SKM-1 treated with dmso at 0.1 percent for 144 hours (cell line): ENCODE results near the gene GRAMD4.
"Not testable (repeated sequence)": the region's sequence is repeated elsewhere in the genome, so short reads cannot be mapped to it uniquely, and the experiment has no call there.

ENCODE experiments used
- DNase-seq: peaks from one replicate; lab custom pipeline; 2025; ENCODE audit not compliant: unreplicated experiment; lab: John Stamatoyannopoulos, UW

GRAMD4 gene

DNA sequence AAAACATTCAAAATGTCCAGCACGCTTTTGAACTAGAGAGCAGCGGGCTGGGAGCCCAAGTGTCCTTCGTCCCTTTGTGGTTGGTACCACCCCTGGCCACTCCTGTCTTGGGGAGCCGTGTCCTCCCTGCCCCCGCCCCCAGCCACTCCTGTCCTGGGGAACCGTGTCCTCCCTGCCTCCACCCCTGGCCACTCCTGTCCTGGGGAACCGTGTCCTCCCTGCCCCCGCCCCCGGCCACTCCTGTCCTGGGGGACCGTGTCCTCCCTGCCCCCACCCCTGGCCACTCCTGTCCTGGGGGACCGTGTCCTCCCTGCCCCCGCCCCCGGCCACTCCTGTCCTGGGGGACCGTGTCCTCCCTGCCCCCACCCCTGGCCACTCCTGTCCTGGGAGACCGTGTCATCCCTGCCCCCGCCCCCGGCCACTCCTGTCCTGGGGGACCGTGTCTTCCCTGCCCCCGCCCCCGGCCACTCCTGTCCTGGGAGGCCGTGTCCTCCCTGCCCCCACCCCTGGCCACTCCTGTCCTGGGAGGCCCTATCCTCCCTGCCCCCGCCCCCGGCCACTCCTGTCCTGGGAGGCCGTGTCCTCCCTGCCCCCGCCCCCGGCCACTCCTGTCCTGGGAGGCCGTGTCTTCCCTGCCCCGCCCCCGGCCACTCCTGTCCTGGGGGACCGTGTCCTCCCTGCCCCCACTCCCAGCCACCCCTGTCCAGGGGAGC is 14.9 kb downstream of the GRAMD4 start:
- not testable (repeated sequence) for DNase-seq

DNA sequence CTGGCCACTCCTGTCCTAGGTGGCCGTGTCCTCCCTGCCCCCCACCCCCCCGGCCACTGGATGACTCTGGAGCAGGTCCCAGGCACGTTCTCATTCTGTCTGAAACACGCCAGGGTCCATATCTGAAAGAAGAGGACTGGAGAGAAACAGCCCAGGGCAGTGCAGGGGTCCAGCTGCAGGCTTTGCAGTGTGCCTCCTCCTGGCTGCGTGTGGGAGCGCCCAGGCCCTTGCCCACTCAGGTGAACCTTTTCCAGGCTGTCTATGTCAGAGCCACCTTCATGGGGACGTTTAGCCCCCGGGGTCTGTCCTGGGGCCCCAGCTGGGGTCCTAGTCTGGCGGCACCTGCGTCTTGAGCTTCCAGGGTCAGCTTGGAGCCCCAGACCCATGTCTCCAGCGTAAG is 15.6 kb downstream of the GRAMD4 start:
- DNase-seq: no peak

DNA sequence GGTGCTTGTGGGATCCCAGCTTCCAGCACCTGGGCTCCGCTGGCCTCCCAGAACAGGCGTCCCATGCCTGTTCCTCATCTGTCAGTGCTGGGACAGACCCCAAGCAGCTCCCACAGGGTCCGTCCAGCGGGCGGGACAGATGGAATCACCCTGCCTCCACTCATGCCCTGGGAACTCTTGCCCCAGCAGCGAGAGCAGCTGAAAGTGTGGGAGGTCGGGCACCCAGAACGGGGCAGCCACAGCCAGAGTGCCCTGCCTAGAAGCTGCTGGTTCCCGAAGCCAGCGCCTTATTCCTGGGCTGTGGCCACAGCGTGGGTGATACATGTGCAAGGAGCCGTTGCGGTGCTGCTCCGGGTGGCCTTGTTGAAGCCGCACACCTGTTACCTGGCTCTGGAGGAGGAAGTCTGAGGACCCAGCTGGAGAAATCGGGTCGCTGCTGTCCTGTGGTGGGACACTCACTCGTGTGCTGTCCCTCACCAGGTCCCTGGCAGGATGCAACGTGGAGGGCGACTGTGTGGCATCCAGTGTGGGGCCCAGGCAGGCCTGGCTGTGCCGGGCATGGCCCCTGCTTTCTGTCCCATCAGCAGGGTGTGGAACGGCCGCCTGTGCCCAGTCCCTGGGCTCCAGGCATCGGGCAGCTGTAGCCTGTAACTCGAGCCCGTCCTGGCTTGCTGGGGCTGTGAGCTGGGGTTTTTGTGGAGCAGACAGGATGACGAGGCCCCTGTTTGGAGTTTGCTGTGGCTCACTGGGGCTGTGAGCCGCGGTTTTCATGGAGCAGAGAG is 16.2 kb downstream of the GRAMD4 start:
- DNase-seq: no peak

DNA sequence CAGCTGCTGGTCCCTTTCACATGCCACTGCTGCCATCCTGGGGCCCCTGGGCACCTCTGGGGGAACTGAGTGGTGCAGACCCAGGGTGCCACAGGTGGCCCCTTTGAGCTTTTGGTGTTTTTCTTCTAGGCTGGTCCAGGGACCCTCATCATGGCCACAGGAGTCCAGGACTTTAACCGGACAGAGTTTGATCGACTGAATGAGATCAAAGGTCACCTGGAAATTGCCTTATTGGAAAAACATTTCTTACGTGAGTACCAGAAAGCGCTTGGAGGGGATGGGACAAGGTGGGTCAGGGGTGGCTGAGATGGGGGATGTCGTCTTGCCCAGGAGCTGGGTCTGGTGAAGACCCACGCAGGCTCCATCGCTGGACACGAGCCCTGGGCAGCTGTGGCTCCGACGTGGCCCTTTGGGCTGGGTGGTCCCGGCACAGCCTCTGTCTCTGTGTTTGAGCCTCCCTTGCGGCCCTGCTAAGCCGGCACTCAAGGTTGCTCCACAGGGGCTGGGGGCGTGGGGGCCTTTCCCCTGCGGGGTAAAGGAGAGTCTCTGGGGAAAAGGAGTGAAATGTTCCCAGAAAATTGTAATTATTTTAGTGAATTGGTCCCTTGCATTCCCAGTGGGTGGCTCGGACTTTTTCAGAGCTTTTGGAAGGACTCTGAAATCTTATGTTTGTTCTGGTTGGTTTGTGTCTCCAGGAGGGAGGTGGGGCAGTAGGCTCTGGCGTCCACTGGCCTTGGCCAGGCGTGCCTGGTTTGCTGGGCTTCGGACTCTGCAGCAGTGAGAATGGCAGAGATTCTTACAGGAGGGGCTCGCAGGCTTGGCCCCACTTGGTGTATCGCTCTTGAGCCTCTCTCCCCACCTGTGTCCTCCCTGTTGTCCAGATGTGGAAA is 17.8 kb downstream of the GRAMD4 start:
- DNase-seq: no peak

DNA sequence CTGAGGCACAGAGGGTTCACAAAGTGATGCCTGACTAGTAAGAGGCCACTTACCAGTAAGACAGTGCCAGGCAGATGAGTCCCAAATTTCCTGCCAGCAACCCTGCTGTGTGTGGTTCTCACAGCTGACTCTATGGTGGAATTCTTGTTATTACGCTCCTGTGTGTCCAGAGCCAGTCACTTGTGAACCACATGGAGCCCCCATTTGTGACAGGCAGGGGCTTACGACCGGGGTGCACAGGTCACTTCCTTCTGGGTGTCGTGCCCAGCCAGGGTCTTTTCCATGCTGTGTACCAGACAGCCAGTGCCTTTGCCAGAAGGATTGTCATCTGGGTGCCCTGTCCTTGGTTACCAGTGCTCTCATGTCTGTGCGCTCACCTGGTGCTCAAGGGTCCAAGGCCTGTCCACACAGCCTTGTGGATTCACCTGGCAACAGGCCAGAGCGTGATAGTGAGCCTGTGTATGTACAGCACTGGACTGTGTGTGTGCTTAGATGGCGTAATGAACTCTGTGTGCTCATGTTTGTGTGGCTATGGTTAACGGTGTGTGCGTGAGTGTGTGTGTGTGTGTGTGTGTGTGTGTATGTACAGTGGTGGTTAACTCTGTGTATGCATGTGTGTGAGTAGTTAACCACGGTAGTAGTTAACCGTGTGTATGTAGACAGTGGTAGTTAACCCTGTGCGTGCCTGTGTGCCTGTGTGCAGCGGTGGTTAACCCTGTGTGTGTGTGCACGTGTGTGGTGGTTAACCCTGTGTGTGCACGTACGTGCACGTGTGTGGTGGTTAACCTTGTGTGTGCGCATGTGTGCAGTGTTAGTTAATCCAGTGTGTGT is 18.6 kb downstream of the GRAMD4 start:
- no peak for DNase-seq

DNA sequence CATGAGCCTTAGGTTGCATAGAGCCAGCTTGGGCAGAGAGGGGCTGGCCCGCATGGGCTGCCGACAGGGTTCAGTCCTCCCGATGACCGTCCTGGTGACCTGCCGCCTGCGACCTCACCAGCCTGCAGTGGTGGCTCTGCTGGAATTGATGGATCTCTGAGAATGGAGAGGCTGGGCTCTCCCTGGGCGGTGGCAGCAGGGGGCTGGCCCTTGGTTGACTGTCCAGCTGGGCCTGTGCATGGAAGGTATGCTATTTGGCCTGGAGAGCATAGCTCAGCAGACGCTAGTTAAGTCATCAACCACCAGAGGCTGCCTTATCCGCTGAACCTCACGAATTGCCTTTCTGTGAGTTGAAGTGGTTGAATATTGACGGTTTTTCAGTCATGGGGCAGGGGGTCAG is 19.7 kb downstream of the GRAMD4 start:
- DNase-seq: no peak

DNA sequence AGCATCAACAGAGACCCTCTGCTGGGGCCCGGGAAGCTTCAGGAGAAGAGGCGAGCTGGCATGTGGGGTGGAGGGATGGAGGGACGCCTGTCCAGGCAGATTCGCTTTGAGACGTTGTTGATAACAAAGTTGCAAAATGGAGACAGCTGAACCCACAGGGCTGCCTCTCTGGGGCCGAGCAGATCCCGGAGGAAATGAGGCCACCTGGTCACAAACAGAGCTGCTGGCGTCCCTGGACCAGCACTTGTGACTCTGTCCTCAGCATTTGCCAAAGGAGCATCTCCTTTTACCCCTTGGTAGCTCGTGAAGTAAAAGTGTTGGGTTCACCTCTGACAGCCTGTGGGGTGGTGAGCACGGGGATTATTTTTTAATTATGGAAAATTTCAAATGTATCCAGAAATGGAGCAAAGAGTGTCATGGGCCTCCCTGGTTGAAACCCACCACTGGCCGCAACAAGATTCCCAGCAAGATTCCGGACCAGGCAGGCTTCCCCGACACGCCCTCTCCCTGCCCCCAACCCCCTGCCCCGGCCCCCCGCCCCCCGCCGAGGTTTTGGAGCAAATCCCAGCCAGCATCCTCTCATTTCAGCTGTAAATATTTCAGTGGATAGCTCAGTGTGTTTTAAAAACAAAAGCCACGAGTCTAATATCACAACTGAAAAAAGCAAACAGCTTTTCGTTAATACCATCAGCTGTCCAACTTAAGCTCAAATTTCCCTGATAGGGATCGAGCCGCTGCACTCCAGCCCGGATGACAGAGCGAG is 20.3 kb downstream of the GRAMD4 start:
- no peak for DNase-seq

DNA sequence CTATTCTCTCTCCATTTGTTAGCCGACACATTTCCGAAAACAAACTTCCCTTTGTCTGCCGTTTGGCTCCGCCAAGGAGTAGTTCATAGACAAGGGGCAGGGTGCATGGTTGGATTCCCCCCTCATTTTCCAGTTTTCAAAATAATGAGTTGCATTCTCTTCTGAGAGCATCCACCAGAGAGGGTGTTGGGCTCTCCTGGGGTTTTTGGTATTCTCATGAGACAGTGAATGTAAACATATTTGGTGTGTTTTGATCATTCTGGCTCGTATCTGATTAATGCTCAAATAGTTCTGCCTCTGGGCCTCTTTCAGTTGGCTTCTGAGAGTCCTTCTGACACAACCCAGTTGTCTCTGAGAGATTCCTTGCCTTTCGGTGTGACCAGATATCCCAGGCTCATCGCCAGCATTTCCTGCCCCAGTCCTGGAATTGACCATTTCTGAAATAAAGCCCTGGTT is 21.7 kb downstream of the GRAMD4 start:
- DNase-seq: no peak

DNA sequence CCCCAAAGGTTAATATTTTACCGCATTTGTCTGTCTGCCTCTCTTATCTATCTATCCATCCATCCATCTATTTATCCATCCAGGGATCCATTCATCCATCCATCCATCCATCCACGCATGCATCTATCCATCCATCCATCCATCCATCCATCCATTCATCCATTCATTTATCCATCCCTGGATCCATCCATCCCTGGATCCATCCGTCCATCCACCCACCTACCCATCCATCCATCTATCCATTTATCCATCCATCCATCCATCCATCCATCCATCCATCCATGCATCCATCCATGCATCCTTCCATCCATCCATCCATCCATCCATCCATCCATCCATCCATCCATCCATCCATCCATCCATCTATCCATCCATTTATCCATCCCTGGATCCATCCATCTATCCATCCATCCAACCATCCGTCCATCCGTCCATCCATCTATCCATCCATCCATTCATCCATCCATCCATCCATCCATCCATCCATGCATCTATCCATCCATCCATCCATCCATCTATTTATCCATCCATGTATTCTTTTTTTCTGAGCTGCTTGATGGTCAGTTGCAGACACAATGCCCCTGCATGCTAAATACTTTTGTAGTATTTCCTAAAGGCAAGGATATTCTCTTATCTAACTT is 22.8 kb downstream of the GRAMD4 start:
- DNase-seq: not testable (repeated sequence)

DNA sequence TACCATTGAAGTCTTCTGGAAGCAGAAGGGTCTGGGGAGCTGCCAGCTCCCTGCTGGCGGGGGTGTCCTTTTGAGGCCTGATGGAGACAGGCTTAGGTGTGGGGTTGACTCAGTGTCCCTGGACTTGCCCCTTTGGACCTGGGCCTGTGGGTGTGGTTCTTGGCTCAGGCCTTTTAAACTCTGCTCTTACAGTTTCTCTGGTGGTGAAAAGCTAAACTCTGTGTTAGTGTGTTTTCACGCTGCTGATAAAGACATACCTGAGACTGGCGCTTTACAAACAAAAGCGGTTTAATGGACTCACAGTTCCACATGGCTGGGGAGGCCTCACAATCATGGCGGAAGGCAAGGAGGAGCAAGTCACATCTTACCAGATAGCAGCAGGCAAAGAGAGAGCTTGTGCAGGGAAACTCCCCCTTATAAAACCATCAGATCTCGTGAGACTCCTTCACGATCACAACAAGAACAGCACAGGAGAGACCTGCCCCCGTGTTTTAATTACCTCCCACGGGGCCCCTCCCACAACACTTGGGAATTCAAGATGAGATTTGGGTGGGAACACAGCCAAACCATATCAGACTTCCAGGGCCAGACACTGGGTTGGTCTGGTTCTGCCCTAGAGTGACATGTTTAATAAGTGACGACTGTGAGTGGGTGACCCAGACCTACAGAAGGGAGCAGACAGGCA is 26.5 kb downstream of the GRAMD4 start:
- DNase-seq: no peak

DNA sequence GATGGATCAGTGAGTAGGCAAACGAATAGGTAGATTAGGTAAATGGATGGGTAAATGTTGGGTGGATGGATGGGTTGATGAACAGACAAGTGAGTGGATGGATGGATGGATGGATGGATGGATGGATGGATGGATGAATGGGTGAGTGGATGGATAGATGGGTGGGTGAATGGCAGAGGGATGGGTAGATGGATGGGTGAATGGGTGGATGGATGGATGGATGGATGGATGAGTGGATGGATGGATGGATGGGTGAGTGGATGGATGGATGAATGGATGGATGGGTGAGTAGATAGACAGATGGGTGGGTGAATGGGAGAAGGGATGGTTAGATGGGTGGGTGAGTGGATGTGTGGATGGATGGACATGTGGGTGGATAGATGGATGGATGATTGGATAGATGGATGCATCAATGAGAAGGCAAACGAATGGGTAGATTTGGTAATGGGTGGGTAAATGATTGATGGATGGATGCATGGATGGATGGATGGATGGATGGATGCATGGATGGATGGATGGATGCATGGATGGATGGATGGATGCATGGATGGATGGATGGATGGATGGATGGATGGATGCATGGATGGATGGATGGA is 28.1 kb downstream of the GRAMD4 start:
- DNase-seq: not testable (repeated sequence)

DNA sequence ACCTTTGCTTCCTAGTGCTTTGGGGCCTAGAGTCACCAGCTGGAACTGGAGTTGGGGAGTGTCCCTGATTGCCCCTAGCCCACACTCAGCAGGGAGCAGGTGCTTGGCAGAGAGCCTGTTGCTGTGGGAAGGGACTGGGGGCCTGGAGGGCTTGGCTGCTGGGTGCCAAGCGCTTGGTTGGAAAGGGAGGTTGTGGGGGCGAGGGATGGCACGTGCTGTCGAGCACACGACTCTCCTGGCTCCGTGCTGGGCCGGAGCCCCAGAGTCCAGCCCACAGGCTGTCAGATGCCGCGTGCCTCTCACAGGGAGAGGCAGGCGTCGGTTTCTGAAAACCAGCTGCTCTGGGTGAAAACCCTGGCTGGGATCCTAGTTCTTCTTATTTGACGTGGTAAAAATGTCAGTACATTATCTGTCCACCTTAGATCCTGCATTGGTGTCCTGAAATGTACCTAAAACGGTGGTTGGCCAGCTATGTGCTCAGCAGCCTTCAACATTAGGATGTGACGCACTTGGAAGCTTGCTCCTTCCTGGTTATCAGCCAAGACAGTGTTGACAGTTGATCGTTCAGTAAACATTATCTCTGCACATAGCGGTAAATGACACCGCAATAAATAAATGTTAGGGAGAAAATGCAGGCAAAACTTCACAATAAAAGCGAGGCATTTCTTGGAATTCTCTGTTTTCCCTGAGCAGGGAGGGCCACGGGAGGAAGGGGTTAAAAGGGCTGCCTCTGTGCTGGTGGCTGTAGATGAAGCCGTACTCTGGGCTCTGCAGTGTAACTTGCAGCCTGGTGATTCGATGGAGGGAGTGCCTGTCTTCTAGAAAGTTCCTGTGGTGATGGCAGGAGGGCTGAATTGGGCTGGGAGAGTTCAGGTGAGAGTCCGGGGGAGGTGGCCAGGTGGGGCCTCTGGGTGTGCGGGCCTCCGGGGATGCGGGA is 29.2 kb downstream of the GRAMD4 start:
- no peak for DNase-seq

DNA sequence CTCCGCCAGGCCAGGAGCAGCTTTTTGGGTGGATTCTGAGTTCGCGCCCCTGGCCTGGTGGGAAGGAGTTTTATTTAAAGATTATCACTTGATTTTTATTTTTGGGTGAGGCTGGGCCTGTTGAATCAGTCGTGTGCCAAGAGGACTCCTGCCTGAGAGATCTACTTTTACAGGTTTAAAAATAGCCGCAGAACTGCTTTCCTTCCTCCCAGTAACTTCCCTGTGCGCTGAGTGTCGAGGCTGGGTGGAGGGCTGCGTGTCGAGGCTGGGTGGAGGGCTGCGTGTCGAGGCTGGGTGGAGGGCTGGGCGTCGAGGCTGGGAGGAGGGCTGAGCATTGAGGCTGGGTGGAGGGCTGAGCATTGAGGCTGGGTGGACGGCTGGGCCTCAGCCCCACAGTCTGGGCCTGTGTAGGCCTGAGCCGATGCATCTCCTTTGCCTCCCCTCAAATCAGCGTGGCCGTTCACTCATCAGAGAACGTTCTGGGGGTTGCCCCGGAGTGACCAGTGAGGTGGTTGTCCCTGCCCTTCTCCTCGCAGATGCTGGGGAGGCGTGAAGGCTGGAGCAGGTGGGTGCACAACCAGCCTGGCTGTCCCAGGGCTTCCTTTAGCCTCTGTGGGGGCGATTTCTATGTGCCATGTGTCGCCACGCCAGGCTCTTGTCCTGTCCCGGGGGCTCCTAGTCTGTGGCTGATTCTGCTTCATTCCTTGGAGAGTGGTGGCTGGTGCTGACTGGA is 30.1 kb downstream of the GRAMD4 start:
- no peak for DNase-seq

DNA sequence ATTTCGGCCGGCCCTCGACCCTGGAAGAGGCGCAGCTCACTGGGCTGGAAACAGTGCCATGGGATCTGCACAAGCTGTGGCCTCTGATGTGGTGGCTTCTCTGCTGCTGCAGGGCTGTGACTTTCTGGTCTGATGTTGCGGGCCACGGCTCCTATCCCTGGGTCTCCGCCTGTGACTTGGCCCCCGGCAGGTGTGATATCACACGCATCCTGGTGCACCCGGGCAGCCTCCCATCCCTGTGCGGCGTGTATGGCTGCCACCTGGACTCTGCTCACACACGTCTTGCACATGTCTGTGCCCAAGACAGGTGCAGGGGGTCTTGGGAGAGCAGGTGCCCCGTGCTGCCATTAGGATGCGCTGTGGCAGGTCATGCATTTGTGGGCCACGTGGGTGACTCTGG is 31.1 kb downstream of the GRAMD4 start:
- DNase-seq: no peak

DNA sequence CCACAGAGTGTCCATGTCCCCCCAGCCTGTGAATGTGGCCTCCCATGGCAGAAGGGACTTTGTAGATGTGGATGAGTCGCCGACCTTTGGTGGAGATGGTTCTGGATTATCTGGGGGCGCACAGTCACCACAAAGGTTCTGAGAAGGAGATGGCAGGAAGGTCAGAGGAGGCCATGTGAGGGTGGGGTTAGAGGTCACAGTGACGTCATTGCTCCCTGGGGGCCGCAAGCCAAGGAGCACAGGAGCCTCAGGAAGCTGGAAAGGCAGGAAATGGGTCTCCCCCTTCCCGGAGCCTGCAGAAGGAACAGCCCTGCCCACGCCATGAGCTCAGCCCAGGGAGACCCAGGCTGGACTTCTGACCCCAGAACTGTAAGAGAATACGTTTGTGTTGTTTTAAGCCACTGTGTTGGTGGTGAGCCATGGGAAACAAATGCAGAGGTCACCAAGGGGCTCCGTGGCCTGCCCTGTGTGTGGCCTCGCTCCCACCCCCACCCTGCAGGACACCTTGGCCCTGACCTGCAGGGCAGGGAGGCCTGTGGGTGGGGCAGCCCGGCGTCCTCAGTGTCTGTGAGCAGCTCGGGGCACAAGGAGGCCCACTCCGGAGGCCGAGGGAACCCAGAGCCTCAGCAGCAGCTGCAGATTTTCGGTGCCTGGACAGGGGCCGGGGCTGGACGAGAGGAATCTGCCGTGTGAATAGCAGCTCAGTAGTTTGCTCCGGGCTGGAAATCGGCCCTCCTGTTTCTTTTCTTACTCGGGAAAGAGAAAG is 32.1 kb downstream of the GRAMD4 start:
- no peak for DNase-seq

DNA sequence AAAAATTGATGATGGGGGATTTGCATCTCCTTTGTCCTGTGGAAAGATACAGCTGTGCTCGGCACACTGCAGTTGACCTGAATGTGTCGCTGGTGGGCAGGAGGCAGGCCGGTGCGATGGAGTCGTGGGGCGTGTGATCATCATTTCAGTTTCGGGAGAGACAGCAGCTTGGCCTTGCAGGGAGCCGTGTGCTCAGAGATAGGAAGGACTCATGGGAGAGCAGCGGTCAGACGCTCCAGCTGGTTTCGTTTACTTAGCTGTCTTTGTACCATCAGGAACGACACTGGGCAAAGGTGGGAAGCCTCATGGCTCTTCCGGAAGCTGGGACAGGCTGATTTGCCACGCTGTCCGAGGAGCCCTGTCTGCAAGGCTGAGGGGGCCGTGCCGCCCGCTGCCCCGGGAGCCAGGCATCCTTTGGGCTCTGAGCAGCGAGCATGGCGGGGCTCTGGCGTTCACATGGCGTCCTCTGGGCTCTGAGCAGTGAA is 32.7 kb downstream of the GRAMD4 start:
- no peak for DNase-seq
